Keratinocyte (primary cell): Measurements from ENCODE around the gene SYNCRIP.
"Not testable (repeated sequence)": the region's sequence is repeated elsewhere in the genome, so short reads cannot be mapped to it uniquely, and the experiment has no call there.

Experiments
- EZH2 ChIP-seq: IDR thresholded peaks from one replicate; pipeline ENCODE4 v1.6.1; 2012; ENCODE audit warnings: inconsistent platforms, mild to moderate bottlenecking, low read length, moderate library complexity
- TF ChIP-seq, protein P1 (sequence below), 3 experiments: IDR thresholded peaks in 1 of 3; conservative IDR thresholded peaks in 1 of 3; optimal IDR thresholded peaks in 1 of 3; 2 replicates in 2 of 3; 3 replicates in 1 of 3; pipeline versions ENCODE3 to v1.5.1; 2011; ENCODE audit warnings: low read length in 3 of 3, mild to moderate bottlenecking in 3 of 3, moderate library complexity in 2 of 3, control low read depth in 1 of 3, inconsistent platforms in 1 of 3; ENCODE audit not compliant: insufficient read depth in 2 of 3; ENCODE audit errors: extremely low read depth in 1 of 3

DNA sequence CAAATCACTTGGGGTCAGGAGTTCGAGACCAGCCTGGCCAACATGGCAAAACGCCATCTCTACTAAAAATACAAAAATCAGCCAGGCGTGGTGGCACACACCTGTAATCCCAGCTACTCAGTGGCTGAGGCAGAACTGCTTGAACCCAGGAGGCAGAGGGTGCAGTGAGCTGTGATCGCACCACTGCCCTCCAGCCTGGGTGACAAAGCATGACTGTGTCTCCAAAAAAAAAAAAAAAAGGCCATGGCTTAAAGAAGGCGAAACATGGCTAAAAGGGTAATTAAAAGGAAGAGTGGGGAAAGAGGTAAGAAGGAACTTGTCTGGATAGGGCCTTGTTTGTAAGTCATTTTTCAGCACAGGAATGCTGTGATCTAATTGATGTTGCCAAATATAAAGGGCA is 11.6 kb downstream of the SYNCRIP start:
- TF ChIP-seq, protein P1, sequence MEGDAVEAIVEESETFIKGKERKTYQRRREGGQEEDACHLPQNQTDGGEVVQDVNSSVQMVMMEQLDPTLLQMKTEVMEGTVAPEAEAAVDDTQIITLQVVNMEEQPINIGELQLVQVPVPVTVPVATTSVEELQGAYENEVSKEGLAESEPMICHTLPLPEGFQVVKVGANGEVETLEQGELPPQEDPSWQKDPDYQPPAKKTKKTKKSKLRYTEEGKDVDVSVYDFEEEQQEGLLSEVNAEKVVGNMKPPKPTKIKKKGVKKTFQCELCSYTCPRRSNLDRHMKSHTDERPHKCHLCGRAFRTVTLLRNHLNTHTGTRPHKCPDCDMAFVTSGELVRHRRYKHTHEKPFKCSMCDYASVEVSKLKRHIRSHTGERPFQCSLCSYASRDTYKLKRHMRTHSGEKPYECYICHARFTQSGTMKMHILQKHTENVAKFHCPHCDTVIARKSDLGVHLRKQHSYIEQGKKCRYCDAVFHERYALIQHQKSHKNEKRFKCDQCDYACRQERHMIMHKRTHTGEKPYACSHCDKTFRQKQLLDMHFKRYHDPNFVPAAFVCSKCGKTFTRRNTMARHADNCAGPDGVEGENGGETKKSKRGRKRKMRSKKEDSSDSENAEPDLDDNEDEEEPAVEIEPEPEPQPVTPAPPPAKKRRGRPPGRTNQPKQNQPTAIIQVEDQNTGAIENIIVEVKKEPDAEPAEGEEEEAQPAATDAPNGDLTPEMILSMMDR (optimal IDR thresholded peaks at IDR 0.05 in 1 of 3, IDR thresholded peaks at IDR 0.05 in 1 of 3, conservative IDR thresholded peaks at IDR 0.05 in 1 of 3; ENCODE audit: extremely low read depth in 1 of 3, insufficient read depth in 2 of 3, low read length in 3 of 3) = not testable (repeated sequence)
- TF ChIP-seq EZH2 = not testable (repeated sequence)
